ENCODE results near the gene TFIP11. TPM values are rescaled to one million over a fixed set of nuclear protein-coding genes. Genes with fewer than 3 reads are reported as not detected.

Gene TFIP11
- total RNA-seq, 1 donor from 2014 or later = 26.2 TPM

DNA sequence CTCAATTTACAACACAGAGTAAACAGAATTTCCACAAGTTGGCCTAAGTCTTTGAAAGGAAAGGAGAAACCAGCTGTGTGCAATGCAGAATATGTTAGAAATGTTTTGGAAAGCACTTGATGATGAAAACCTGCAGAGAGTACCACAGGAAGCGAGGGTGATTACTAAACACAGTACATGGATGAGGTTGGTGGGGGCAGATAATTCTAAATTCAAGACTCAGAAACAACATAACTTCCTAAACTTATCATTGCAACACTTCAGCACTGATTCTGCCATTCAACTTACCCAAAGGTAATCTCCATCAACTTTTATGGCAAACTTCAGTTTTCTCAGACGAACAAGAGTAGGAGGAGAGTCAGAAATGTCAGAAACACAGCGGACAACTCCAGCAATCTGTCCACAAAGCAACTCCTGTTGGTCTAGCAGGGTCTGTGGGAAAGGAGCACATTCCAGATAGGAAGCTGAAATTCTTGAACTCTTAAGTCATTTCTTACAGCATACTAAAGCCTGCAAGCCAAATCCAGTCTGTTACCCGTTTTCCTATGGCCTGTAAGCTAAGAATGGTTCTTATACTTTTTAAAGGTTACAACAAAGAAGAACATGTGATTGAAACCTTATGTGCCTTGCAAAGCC lies 35.5 kb downstream of the TFIP11 start:
- no peaks in the 10 kb centered on the region for H3F3A ChIP-seq (ENCODE audit: low read depth)
- H3K27ac Mint-ChIP-seq = peak overlapping the region; percentile 82
- no peaks in the 10 kb centered on the region for H3K27me3 ChIP-seq
- H3K27ac ChIP-seq = no peak overlapping the region
- peaks cover 39% of the 10 kb centered on the region for H3K4me1 Mint-ChIP-seq
- H3K4me1 ChIP-seq = peaks cover 10% of the 10 kb centered on the region
- no peak overlapping the region for H3K4me3 ChIP-seq
- no peaks in the 10 kb centered on the region for H3K36me3 ChIP-seq
- H2AFZ ChIP-seq (replicated peaks) = no peak overlapping the region
- H3K4me2 ChIP-seq = no peak overlapping the region
- H3K4me3 Mint-ChIP-seq = peak overlapping the region; percentile 44
- peaks cover 21% of the 10 kb centered on the region for H3K36me3 Mint-ChIP-seq
- peaks cover 4% of the 10 kb centered on the region for H4K20me1 ChIP-seq (ENCODE audit: low read depth)
- no peak for DNase-seq (ENCODE audit: low spot score)
- TF ChIP-seq, protein P1, sequence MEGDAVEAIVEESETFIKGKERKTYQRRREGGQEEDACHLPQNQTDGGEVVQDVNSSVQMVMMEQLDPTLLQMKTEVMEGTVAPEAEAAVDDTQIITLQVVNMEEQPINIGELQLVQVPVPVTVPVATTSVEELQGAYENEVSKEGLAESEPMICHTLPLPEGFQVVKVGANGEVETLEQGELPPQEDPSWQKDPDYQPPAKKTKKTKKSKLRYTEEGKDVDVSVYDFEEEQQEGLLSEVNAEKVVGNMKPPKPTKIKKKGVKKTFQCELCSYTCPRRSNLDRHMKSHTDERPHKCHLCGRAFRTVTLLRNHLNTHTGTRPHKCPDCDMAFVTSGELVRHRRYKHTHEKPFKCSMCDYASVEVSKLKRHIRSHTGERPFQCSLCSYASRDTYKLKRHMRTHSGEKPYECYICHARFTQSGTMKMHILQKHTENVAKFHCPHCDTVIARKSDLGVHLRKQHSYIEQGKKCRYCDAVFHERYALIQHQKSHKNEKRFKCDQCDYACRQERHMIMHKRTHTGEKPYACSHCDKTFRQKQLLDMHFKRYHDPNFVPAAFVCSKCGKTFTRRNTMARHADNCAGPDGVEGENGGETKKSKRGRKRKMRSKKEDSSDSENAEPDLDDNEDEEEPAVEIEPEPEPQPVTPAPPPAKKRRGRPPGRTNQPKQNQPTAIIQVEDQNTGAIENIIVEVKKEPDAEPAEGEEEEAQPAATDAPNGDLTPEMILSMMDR (IDR thresholded peaks at IDR 0.05) = no peak
- TF ChIP-seq EZH2phosphoT487 (IDR thresholded peaks at IDR 0.05) = no peak
- no peak for TF ChIP-seq EZH2 (IDR thresholded peaks at IDR 0.05)
- peaks cover 3% of the 10 kb centered on the region for H3K27me3 Mint-ChIP-seq (ENCODE audit: insufficient read depth, low read depth)
- peaks cover 39% of the 10 kb centered on the region for H3K79me2 ChIP-seq (ENCODE audit: low read depth)
- H3K9me3 ChIP-seq (ENCODE audit: low read depth) = no peaks in the 10 kb centered on the region
- no peak overlapping the region for H3K9ac ChIP-seq
- no peaks in the 10 kb centered on the region for H3K9me3 Mint-ChIP-seq

DNA sequence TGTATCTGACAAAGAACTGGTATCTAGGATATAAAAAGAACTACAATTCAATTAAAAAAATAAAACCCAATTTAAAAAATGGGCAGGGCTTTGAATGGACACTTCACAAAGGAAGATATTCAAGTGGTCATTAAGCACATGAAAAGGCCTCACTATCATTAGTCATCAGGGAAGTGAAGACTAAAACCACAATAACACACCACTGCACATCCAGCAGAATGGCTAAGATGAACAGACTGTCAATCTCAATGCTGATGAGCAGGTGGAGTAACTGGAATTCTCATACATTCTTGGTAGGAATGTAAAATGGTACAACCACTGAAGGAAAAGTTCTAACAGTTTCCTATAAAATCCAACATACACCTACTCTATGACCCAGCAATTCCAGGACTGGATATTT lies 37.6 kb downstream of the TFIP11 start:
- H3K27ac Mint-ChIP-seq = no peak overlapping the region

DNA sequence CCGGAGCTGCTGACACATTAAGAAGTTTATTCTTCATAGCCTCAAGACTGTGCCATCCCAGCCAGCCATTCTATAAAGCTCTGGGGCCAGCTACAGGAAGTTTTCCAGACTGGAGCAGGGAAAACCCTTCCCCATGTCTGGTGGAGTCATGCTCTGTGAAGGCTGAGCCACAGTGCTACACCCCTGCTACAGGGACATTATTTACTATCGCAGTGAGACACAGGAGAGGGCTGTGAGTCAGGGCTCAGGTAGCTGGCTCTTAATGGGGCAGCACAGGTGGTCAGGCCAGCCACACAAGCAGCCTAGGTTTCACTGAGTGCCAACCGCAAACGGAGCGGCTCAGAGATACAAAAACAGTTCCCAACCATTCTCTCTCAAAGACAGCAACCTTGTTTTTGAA lies 40.8 kb downstream of the TFIP11 start:
- Histone ChIP-seq H3K4me2 (no peak overlapping the region), H3K4me1 (no peaks in the 10 kb centered on the region), H2AFZ (replicated peaks) (no peak overlapping the region), H3K36me3 (no peaks in the 10 kb centered on the region), H3K79me2 (ENCODE audit: low read depth) (no peaks in the 10 kb centered on the region), H3K27ac (no peak overlapping the region), H3F3A (ENCODE audit: low read depth) (no peaks in the 10 kb centered on the region), H3K4me3 (no peak overlapping the region), H3K9ac (no peak overlapping the region), H3K9me3 (ENCODE audit: low read depth) (no peaks in the 10 kb centered on the region), H3K27me3 (no peaks in the 10 kb centered on the region), H4K20me1 (ENCODE audit: low read depth) (no peaks in the 10 kb centered on the region)
- Mint-ChIP-seq H3K4me3 (no peak overlapping the region), H3K27ac (no peak overlapping the region), H3K36me3 (peaks cover 30% of the 10 kb centered on the region), H3K27me3 (ENCODE audit: insufficient read depth, low read depth) (no peaks in the 10 kb centered on the region), H3K4me1 (peaks cover under 1% of the 10 kb centered on the region), H3K9me3 (no peaks in the 10 kb centered on the region)
- DNase-seq (ENCODE audit: low spot score) = no peak
- TF ChIP-seq EZH2 (IDR thresholded peaks at IDR 0.05) (no peak), EZH2phosphoT487 (IDR thresholded peaks at IDR 0.05) (no peak)
- TF ChIP-seq, protein P1 (IDR thresholded peaks at IDR 0.05) = no peak

More for the DNA sequence above, 37.6 kb downstream of the TFIP11 start:
- no peaks in the 10 kb centered on the region for H3K9me3 Mint-ChIP-seq
- H4K20me1 ChIP-seq (ENCODE audit: low read depth) = peaks cover 4% of the 10 kb centered on the region
- no peak for DNase-seq (ENCODE audit: low spot score)
- H3K27me3 ChIP-seq = no peaks in the 10 kb centered on the region
- H3K79me2 ChIP-seq (ENCODE audit: low read depth) = peaks cover 18% of the 10 kb centered on the region
- no peaks in the 10 kb centered on the region for H3F3A ChIP-seq (ENCODE audit: low read depth)
- no peak overlapping the region for H3K4me3 ChIP-seq
- H3K9ac ChIP-seq = no peak overlapping the region
- peaks cover 23% of the 10 kb centered on the region for H3K4me1 Mint-ChIP-seq
- H3K4me1 ChIP-seq = peaks cover 6% of the 10 kb centered on the region
- H3K36me3 Mint-ChIP-seq = peaks cover 27% of the 10 kb centered on the region
- no peak overlapping the region for H3K27ac ChIP-seq
- H3K27me3 Mint-ChIP-seq (ENCODE audit: insufficient read depth, low read depth) = peaks cover 3% of the 10 kb centered on the region
- no peak overlapping the region for H2AFZ ChIP-seq (replicated peaks)
- no peak overlapping the region for H3K4me3 Mint-ChIP-seq
- no peaks in the 10 kb centered on the region for H3K9me3 ChIP-seq (ENCODE audit: low read depth)
- H3K36me3 ChIP-seq = no peaks in the 10 kb centered on the region
- H3K4me2 ChIP-seq = no peak overlapping the region
- no peak for TF ChIP-seq EZH2 (IDR thresholded peaks at IDR 0.05)
- no peak for TF ChIP-seq EZH2phosphoT487 (IDR thresholded peaks at IDR 0.05)
- TF ChIP-seq, protein P1 (IDR thresholded peaks at IDR 0.05) = no peak
